Ramos (cell line): ENCODE results near the gene SRPRB.

Source experiments
- in situ Hi-C: fragments of 300-500 bp; cut with MboI; formaldehyde crosslinking; loops from one replicate; pipeline ENCODE4 v1.14.3; 2022; ENCODE audit warnings: low sequenced_read_pairs; ENCODE audit not compliant: unreplicated experiment

Gene SRPRB

DNA sequence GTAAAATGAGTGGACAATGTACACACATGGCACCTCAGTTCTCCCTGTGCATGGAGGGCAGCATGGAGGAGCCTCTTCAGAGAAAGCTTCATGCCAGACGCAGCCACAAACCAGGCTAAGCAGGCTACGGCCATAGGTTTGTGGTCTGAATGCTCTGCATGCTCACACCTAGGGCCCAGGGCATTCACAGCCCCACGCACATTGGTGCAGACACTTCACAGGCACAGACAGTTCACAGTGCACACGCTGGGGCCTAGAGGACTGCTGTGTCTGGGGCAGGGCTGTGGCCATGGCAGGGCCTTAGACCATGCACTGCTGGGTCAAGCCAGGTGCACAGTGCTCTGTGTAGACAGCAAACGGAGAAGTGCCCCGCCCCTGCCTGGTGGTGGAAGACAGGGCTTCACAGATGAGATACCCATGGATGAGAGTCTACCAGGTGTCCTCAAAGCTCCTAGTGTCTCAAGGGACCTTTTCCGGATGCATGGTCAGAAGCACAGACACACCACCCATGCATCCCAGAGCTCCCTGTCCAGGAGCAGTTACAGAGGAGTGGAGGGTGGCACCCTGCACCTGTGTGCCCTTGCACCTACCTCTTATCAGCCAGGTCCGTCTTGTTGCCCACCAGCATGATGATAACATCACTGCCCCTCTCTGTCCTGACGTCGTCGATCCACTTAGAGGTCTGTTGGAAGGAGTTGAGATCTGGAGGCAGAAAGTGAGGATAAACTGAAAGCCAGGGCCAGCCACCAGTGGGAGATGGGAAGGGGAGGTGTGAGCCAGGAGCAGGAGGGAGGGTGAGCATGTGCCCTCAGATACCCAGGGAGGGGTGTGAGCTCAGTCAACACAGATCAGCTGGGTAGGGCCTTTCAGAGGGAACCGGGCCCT is 33.5 kb downstream of the SRPRB start:
- in situ Hi-C loops: no loop called here

- in situ Hi-C loops: no loop called here
Observed at GRCh38 chr3:133840055-133840737, 34.6 kb downstream of the SRPRB start.

GRCh38 chr3:133840767-133841166 is 35.2 kb downstream of the SRPRB start:
- in situ Hi-C loops: no loop called here

- in situ Hi-C loops: no loop called here
Observed at GRCh38 chr3:133841196-133841595, 35.6 kb downstream of the SRPRB start.

GRCh38 chr3:133842158-133842557 is 36.5 kb downstream of the SRPRB start:
- in situ Hi-C loops: no loop called here

DNA sequence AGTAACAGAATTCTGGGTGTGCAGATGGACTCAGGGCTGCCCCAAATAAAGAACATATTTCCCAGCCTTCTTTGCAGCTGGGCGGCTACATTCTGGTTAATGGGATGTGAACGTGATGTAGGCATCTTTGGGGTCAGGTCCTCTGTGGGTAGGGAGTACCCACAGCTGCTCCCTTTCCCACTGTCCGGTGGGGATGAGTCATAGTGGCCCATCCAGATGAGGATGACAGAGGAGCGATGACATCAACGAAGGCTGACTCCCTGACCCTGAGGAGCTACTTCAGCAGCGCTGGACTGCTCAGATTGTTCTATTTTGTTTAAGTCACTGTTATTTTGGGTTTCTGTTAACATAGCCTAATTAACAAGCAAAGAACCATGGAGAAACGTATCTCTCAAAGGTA is 38.0 kb downstream of the SRPRB start:
- in situ Hi-C loops: no loop called here

GRCh38 chr3:133845127-133845526 is 39.5 kb downstream of the SRPRB start:
- in situ Hi-C loops: no loop called here

GRCh38 chr3:133849346-133849745 is 43.7 kb downstream of the SRPRB start:
- in situ Hi-C loops: no loop called here

GRCh38 chr3:133850034-133850433 is 44.4 kb downstream of the SRPRB start:
- in situ Hi-C loops: no loop called here

- in situ Hi-C loops: no loop called here
Observed at GRCh38 chr3:133851266-133851906, 45.8 kb downstream of the SRPRB start.

- in situ Hi-C loops: no loop called here
Observed at GRCh38 chr3:133851931-133852330, 46.3 kb downstream of the SRPRB start.

GRCh38 chr3:133853063-133853924 is 47.7 kb downstream of the SRPRB start:
- in situ Hi-C loops: no loop called here

DNA sequence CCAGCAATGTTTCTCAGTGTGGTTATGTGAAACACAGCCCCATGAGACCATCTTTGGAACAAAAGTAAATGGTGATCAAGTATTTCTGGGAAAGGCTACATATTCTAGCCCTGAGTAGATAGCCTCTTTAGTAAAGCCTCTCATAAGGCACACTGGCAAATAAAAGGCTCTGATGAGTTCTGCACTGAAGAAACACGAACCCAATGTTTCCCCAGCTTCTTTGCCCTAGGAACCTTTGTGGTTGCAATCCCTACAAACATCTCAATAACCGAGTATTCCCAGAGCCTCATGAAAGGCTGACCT is 48.3 kb downstream of the SRPRB start:
- in situ Hi-C loops: no loop called here

DNA sequence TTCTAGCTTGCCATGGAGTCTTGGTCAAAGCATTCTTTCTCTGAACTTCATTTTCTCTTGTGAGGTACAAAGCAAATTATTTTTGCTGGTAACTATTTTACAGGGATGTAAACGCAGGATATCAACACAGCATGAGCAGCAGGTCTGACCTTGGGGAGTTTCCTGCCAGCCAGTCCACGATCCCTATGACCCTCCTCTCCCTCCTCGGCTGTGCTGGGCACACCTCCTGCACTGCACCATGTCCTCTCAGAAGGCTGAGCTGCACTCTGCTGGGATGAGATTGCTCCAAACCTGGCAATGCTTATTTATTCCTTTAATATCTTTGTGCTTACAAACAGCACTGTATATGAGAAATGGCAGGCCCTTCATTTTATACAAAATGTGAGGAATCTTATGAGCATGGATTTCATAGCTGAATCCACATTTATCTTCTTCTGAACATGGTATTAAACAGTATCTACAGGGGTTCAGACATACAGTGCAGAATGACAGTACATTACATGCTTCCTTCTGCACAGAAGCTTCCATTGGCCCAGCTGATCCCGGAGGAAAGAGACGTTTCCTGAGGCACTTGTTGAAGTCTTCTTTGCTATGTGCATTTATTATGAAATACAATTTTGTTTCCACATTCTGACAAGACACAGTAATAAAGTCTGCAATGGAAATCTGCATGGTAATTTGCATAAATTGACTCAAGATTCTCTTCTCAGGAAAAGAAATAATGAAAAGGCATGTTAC is 48.8 kb downstream of the SRPRB start:
- in situ Hi-C loops: no loop called here

DNA sequence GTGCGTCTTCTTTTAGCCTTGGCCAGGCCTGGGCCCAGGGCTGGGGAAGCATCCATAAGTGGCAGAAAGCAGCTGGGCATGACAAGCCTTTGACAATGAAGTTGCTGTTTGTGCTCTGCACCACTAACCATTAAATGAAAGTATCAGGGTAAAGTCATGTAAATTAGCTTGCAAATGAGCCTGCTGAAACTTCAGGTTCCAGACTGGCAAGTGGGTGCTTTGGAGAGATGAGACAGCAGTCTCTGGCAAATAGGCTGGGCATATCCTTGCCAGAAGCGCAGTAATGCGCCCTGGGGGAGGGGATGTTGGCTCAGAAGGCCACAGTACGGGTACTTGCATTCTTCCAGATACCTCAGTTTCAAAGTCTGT is 49.4 kb downstream of the SRPRB start:
- in situ Hi-C loops: no loop called here

- in situ Hi-C loops: no loop called here
Observed at GRCh38 chr3:133855772-133856171, 50.2 kb downstream of the SRPRB start.

- in situ Hi-C loops: no loop called here
Observed at GRCh38 chr3:133856316-133856715, 50.7 kb downstream of the SRPRB start.

GRCh38 chr3:133857767-133858166 is 52.2 kb downstream of the SRPRB start:
- in situ Hi-C loops: no loop called here

GRCh38 chr3:133859381-133860234 is 54.0 kb downstream of the SRPRB start:
- in situ Hi-C loops: no loop called here
